ENCODE data around the gene NUDT13.

DNA sequence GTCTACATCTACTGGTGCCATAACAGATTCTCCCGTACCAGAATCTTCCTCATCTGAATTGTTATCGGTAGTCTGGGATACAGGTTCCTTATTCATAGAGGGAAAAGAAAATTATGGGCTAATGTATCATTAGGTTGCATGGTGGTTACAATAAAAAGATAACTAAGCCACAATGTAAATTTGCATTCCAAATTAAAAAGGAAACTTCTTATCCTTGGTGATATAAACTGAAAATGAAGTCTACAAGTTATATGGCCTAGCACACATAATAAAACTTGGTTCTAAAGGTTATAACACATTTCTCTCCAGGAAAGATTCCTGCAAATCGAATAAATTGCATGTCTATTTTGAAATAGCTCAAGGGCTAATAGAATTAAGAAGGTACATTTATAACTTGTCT, 24.5 kb downstream of the NUDT13 start:
- TF ChIP-seq POLR2A (IDR thresholded peaks at IDR 0.05; ENCODE audit: low read depth, low read length) (no peak), POLR2AphosphoS5 (IDR thresholded peaks at IDR 0.05; ENCODE audit: low read depth, low read length) (no peak)
